Superior temporal gyrus (tissue), 1 donor: ENCODE results near the gene GIMAP6.
"Not testable (repeated sequence)": the region's sequence is repeated elsewhere in the genome, so short reads cannot be mapped to it uniquely, and the experiment has no call there.

ENCODE experiments used
- DNase-seq: peaks from one replicate; pipeline ENCODE4 v3.0.0-alpha.2; 2016; ENCODE audit errors: extremely low spot score

Gene GIMAP6

DNA sequence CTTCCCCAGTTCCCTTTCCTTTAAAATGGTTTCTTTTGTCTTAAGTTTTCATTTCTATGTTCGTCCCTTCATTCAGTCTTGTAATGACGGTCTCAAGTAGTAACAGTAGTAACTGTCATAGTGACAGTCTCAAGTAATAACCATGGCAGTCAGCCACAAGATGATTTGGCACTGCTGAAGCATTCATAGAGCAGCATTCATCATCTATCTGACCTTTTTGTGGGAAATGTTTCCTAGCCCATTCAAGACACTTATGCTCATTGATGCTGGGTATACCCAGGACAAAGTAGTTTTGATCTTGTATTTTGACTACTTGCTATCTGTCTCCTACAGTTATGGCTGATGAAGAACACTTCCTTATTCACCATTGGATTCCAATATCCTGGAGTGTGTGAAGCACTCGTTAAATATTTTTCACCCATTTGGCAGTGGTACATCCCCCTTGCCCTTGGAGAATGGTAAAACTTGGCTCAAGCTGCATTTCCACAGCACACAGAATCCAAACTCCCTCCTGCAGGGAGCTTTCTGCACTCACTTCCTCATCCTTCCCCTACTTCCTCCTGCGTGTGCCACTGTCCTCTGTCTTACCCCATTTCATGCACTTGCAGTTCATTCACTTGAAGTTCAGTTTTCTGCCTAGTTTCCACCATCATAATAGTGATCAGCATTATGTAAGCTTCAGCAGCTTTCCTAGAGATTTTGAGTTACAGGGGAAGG is 46.0 kb downstream of the GIMAP6 start:
- no peak for DNase-seq

DNA sequence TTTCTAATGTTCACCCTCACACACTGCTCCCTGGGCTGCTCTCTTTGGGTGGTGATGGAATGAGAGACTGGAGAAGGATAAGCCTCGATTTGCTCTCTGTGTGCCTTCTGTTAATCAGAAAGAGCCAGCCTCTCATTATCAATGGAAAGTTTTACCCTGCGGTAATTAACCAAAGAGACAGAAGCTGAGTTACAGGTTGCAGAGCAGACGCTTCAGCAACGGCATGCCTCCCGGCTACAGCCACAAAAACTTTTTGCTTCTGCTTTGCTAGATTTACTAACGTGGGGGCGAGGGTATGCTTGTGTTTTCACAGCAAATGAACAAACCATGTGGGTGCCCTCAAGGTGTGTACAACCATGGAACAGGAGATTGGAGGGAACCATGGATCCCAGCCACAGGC is 47.0 kb downstream of the GIMAP6 start:
- no peak for DNase-seq

DNA sequence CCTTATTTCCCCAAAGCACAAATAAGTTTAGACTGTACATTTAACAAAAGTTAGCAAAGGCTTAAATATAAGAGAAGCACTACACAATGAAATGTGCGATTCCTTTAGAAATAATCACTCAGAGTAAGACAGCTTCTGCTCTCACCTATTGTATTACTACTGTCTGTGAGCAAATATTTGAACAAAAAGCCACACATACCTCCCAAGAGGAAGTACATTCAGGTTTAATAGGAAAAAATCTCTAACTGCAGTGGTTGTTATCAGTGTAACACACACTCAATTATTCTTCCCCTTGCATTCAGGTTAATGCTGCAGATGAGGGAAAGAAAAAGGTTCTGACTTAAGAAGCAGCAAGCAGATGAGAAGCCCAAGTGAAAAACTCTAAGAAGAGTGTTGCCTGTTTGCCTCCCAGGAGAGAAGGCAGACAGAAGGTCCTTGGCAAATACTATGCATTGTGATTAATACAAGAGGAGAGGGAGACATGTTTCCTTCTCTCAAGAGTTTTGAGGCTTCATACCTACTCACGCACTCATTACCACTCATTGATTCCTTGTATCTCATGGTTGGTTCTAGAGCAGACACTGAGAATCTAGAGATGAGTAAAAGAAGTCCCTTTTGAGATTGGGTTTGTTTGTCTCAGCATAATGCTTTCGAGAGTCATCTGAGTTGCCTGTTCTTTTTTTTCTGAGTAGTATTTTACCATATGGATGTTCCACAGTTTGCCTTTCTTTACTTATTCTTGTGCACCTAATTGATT is 51.4 kb downstream of the GIMAP6 start:
- no peak for DNase-seq

DNA sequence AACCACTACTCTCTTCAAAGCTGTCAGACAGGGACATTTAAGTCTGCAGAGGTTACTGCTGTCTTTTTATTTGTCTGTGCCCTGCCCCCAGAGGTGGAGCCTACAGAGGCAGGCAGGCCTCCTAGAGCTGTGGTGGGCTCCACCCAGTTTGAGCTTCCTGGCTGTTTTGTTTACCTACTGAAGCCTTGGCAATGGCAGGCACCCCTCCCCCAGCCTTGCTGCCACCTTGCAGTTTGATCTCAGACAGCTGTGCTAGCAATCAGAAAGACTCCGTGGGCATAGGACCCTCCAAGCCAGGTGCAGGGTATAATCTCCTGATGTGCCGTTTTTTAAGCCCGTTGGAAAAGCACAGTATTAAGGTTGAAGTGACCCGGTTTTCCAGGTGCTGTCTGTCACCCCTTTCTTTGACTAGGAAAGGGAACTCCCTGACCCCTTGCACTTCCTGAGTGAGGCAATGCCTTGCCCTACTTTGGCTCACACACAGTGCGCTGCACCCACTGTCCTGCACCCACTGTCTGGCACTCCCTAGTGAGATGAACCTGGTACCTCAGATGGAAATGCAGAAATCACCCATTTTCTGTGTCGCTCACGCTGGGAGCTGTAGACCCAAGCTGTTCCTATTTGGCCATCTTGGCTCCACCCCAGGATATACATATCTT is 52.1 kb downstream of the GIMAP6 start:
- not testable (repeated sequence) for DNase-seq
